ENCODE measurements around the gene PITPNM3.

- TF ChIP-seq POLR2A (IDR thresholded peaks at IDR 0.05; ENCODE audit: low read length) (no peak), GATA1 (IDR thresholded peaks at IDR 0.05; ENCODE audit: low read depth, low read length) (no peak)
Observed at GRCh38 chr17:6571452-6571781, 15.1 kb upstream of the PITPNM3 start.
